Measurements from ENCODE around the gene COL4A2.

GRCh38 chr13:110369400-110369799 is 62.3 kb downstream of the COL4A2 start:
- TF ChIP-seq CTCF (optimal IDR thresholded peaks at IDR 0.05 in 1 of 3, IDR thresholded peaks at IDR 0.05 in 1 of 3, conservative IDR thresholded peaks at IDR 0.05 in 1 of 3; ENCODE audit: extremely low read depth in 1 of 3, insufficient read depth in 2 of 3, low read length in 3 of 3) (peak in 1 of 3 experiments; percentile 1), EZH2 (IDR thresholded peaks at IDR 0.05; ENCODE audit: low read length) (no peak)

All from keratinocyte (primary cell).